Astrocyte (in vitro differentiated cells and primary cell): ENCODE measurements around the gene SEMA7A.
"Not testable (repeated sequence)": the region's sequence is repeated elsewhere in the genome, so short reads cannot be mapped to it uniquely, and the experiment has no call there.

Experiments used
- EZH2 ChIP-seq: IDR thresholded peaks from 2 replicates; pipeline ENCODE4 v1.6.1; 2012; ENCODE audit warnings: mild to moderate bottlenecking, low read length, inconsistent platforms; ENCODE audit not compliant: insufficient read depth
- TF ChIP-seq, protein P1 (sequence below): IDR thresholded peaks from 2 replicates; pipeline ENCODE4 v1.5.1; 2011; ENCODE audit warnings: low read depth, mild to moderate bottlenecking, inconsistent platforms, low read length, moderate library complexity; ENCODE audit not compliant: insufficient read depth

DNA sequence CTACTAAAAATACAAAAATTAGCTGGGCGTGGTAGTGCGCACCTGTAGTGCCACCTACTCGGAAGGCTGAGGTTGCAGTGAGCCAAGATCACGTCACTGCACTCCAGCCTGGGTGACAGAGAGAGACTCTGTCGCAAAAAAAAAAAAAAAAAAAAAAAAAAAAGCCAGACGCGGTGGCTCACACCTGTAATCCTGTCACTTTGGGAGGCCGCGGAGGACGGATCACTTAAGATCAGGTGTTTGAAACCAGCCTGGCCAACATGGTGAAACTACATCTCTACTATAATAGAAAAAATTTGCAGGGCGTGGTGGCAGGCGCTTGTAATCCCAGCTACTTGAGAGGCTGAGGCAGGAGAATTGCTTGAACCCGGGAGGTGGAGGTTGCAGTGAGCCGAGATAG is 26.0 kb upstream of the SEMA7A start:
- TF ChIP-seq, protein P1, sequence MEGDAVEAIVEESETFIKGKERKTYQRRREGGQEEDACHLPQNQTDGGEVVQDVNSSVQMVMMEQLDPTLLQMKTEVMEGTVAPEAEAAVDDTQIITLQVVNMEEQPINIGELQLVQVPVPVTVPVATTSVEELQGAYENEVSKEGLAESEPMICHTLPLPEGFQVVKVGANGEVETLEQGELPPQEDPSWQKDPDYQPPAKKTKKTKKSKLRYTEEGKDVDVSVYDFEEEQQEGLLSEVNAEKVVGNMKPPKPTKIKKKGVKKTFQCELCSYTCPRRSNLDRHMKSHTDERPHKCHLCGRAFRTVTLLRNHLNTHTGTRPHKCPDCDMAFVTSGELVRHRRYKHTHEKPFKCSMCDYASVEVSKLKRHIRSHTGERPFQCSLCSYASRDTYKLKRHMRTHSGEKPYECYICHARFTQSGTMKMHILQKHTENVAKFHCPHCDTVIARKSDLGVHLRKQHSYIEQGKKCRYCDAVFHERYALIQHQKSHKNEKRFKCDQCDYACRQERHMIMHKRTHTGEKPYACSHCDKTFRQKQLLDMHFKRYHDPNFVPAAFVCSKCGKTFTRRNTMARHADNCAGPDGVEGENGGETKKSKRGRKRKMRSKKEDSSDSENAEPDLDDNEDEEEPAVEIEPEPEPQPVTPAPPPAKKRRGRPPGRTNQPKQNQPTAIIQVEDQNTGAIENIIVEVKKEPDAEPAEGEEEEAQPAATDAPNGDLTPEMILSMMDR, result not testable (repeated sequence)
- not testable (repeated sequence) for TF ChIP-seq EZH2
